ENCODE measurements around the gene DIABLO. TPM values are rescaled to one million over a fixed set of nuclear protein-coding genes. Genes with fewer than 3 reads are reported as not detected.

DIABLO gene
- total RNA-seq, 8 experiments from 2014 or later = 53.4 to 115 (median 88.8) TPM

DNA sequence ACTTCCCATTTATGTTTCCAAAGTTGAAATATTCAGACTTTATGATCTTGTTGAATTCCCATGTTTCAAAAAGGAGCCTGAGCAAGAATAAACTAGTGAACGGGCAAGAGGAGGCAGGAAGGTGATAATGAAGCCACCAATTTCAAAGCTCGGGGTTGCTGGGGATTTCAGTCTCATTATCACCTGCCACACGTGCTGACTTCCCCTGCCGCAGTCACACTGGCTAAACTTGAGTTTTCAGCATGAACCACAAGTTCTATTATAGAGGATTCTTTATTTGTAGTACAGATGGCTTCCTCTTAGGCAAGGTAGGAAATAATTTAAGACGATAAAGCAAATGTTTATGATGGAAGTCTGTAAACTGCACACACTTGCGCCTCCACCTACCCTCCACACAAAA, 18.1 kb upstream of the DIABLO start:
- in situ Hi-C loops (cut with MboI; ENCODE audit: low pct_unique_long_range_greater_than_20kb in 2 of 9, low sequenced_read_pairs in 9 of 9, unreplicated experiment in 9 of 9) = no loop called here
- no peak overlapping the region for H3K4me3 ChIP-seq
- WGBS, 10 experiments = 75 to 92% (median 90%) methylated on average over 2 to 5 of the region's 6 CpGs; no CpG with 5 or more reads in 3 of the 10 experiments
- no peaks in the 10 kb centered on the region for H3K4me1 ChIP-seq (replicated peaks in 1 of 2)
- ATAC-seq (replicated peaks in 6 of 8) = no peak
- no peak overlapping the region for H3K27ac ChIP-seq

GRCh38 chr12:122238861-122239260, 13.0 kb upstream of the DIABLO start:
- no peak overlapping the region for H3K4me3 ChIP-seq
- 67 to 100% (median 100%) methylated on average over 1 to 2 of the region's 5 CpGs; no CpG with 5 or more reads in 5 of the 10 experiments for WGBS, 10 experiments
- no peak for ATAC-seq (replicated peaks in 6 of 8)
- in situ Hi-C loops (cut with MboI; ENCODE audit: low pct_unique_long_range_greater_than_20kb in 2 of 9, low sequenced_read_pairs in 9 of 9, unreplicated experiment in 9 of 9) = no loop called here
- no peaks in the 10 kb centered on the region for H3K4me1 ChIP-seq (replicated peaks in 1 of 2)
- H3K27ac ChIP-seq = no peak overlapping the region

- in situ Hi-C loops (cut with MboI; ENCODE audit: low pct_unique_long_range_greater_than_20kb in 2 of 9, low sequenced_read_pairs in 9 of 9, unreplicated experiment in 9 of 9) = no loop called here
- ATAC-seq (replicated peaks in 6 of 8) = no peak
- WGBS, 10 experiments = 40 to 100% (median 89%) methylated on average over 1 to 6 of the region's 7 CpGs; no CpG with 5 or more reads in 2 of the 10 experiments
- Histone ChIP-seq H3K4me3 (no peak overlapping the region), H3K27ac (no peak overlapping the region), H3K4me1 (replicated peaks in 1 of 2) (no peaks in the 10 kb centered on the region)
Observed at GRCh38 chr12:122235741-122236140, 9.9 kb upstream of the DIABLO start.

DNA sequence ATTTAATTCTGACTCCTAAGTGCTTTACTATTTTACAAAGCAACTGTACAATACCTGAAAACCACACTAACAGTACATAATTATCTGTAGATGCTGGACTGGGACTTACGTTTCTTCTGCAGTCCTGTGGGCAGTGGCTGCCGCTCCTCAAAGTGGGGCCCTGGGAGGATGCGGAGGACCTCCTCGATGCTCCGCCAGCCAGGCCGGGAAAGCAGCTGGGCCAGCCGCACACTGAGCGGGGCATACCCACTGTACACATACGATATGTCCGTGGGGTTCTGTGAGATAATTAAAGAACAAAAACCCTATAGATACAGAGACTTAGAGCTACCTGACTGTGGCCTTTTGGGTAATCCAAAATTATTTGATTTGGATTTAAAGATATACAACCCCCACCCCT, 6.8 kb upstream of the DIABLO start:
- no peak for ATAC-seq (replicated peaks in 6 of 8)
- Histone ChIP-seq H3K27ac (no peak overlapping the region), H3K4me1 (replicated peaks in 1 of 2) (no peaks in the 10 kb centered on the region), H3K4me3 (no peak overlapping the region)
- 93 to 100% (median 98%) methylated on average over 1 to 10 of the region's 10 CpGs; no CpG with 5 or more reads in 3 of the 10 experiments for WGBS, 10 experiments
- in situ Hi-C loops (cut with MboI; ENCODE audit: low pct_unique_long_range_greater_than_20kb in 2 of 9, low sequenced_read_pairs in 9 of 9, unreplicated experiment in 9 of 9) = no loop called here

DNA sequence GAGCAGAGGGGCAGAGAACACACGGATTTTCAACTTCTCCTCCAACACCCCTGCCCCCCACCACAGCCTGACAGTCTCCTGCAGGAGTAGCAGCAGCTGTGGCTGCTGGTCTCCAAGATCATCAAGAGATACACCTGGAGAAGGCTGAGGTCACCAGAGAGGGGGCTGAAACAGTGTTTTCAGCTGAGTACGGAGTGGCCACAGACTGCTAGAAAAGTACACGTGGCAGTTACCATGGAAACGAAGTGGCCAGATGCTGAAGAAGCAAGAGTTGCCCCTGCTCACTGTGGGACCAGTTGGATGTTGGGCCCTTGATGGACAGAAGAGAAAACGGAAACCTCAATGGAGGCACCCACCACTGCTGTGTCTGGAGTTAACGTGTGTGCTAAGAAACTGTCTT, 4.9 kb upstream of the DIABLO start:
- in situ Hi-C loops (cut with MboI; ENCODE audit: low pct_unique_long_range_greater_than_20kb in 2 of 9, low sequenced_read_pairs in 9 of 9, unreplicated experiment in 9 of 9) = no loop called here
- no peak for ATAC-seq (replicated peaks in 6 of 8)
- Histone ChIP-seq H3K4me1 (replicated peaks in 1 of 2) (peaks cover 6 to 7% of the 10 kb centered on the region in 2 donors), H3K27ac (no peak overlapping the region), H3K4me3 (no peak overlapping the region)
- 20 to 100% (median 78%) methylated on average over 1 to 2 of the region's 6 CpGs; no CpG with 5 or more reads in 4 of the 10 experiments for WGBS, 10 experiments

- no peak overlapping the region for H3K27ac ChIP-seq
- in situ Hi-C loops (cut with MboI; ENCODE audit: low pct_unique_long_range_greater_than_20kb in 2 of 9, low sequenced_read_pairs in 9 of 9, unreplicated experiment in 9 of 9) = no loop called here
- peaks cover 15 to 19% of the 10 kb centered on the region in 2 donors for H3K4me1 ChIP-seq (replicated peaks in 1 of 2)
- WGBS, 10 experiments = 78 to 100% (median 90%) methylated on average over 3 to 5 of the region's 5 CpGs; no CpG with 5 or more reads in 1 of the 10 experiments
- no peak overlapping the region for H3K4me3 ChIP-seq
- ATAC-seq (replicated peaks in 6 of 8) = no peak
Observed at GRCh38 chr12:122228092-122228491, 2.2 kb upstream of the DIABLO start.

GRCh38 chr12:122227341-122227740, 1.5 kb upstream of the DIABLO start:
- Histone ChIP-seq H3K4me1 (replicated peaks in 1 of 2) (peaks cover 15 to 19% of the 10 kb centered on the region in 2 donors), H3K27ac (peak overlapping the region in 1 of 2 donors; percentile 76), H3K4me3 (peak overlapping the region in 1 of 5 donors; percentile 45)
- WGBS, 10 experiments = 92 to 100% (median 96%) methylated on average over 1 to 4 of the region's 17 CpGs; no CpG with 5 or more reads in 5 of the 10 experiments
- in situ Hi-C loops (cut with MboI; ENCODE audit: low pct_unique_long_range_greater_than_20kb in 2 of 9, low sequenced_read_pairs in 9 of 9, unreplicated experiment in 9 of 9) = no loop called here
- ATAC-seq (replicated peaks in 6 of 8) = no peak

DNA sequence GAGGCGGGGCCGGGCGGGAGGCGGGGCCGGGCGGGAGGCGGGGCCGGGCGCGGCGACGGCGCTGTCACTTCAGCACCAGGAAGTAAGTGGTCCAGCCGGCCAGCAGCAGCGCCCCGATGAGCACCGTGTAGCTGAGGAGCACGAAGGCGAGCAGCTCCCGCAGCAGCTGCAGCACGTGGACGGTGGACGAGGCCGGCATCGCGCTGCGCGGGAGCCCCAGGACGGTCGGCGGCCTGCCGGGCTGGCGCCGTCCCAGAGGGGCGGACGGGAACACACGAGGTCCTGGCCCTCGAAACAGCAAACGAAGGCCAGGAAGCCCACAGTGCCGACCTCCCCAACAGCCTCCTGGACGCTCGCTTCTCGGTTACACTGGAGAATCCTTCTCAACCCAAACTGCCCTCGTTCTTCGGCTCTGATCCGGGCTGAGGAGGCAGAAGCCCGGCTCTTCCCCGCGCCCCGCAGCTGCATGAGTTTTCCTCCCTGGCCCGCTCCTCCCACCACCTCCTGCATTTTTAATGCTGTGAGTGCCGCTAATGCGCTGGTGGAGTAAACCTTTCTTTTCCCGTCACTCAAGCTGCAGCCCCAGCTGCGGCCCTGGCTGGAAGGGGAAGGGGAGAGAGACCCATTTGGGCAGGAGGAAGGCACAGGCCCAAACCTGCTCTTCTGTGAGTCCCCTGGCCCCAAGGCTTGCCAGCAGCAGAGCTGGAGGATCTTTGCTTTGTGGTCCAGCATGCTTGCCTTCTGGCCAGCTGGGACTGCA, 694 bp upstream of the DIABLO start:
- peaks cover 15 to 19% of the 10 kb centered on the region in 2 donors for H3K4me1 ChIP-seq (replicated peaks in 1 of 2)
- WGBS, 10 experiments = 10 to 50% methylated on average over 2 to 7 of the region's 55 CpGs; no CpG with 5 or more reads in 8 of the 10 experiments
- peak overlapping the region; percentile 37 to 76 for H3K27ac ChIP-seq
- H3K4me3 ChIP-seq = peak overlapping the region; percentile 36 to 92 (median 45)
- in situ Hi-C loops (cut with MboI; ENCODE audit: low pct_unique_long_range_greater_than_20kb in 2 of 9, low sequenced_read_pairs in 9 of 9, unreplicated experiment in 9 of 9) = no loop called here
- ATAC-seq (replicated peaks in 6 of 8) = peak; percentile 58 to 81 (median 74)

- Histone ChIP-seq H3K4me3 (no peak overlapping the region), H3K27ac (no peak overlapping the region), H3K4me1 (replicated peaks in 1 of 2) (no peaks in the 10 kb centered on the region)
- ATAC-seq (replicated peaks in 6 of 8) = no peak
- 86 to 100% (median 100%) methylated on average over 1 of the region's 1 CpG; no CpG with 5 or more reads in 1 of the 10 experiments for WGBS, 10 experiments
- in situ Hi-C loops (cut with MboI; ENCODE audit: low pct_unique_long_range_greater_than_20kb in 2 of 9, low sequenced_read_pairs in 9 of 9, unreplicated experiment in 9 of 9) = no loop called here
Observed at GRCh38 chr12:122216445-122216844, 9.4 kb downstream of the DIABLO start.

DNA sequence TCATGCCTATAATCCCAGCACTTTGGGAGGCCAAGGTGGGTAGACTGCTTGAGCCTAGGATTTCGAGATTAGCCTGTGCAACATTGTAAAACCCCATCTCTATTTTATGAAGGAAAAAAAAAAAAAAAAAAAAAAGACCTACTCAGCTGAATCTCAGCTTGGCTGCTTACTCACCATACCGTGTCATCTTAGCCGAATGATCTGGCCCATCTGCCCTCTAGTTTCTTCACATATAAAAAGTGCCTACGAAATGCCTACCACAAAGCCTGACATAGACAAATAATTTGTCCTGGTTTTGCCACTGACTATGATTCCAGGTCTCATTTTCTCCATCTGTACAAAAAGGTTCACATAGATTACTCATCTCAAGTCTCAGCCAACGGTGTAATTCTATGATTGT, 10.1 kb downstream of the DIABLO start:
- no peak for ATAC-seq (replicated peaks in 6 of 8)
- in situ Hi-C loops (cut with MboI; ENCODE audit: low pct_unique_long_range_greater_than_20kb in 2 of 9, low sequenced_read_pairs in 9 of 9, unreplicated experiment in 9 of 9) = no loop called here
- Histone ChIP-seq H3K4me3 (no peak overlapping the region), H3K27ac (no peak overlapping the region), H3K4me1 (replicated peaks in 1 of 2) (no peaks in the 10 kb centered on the region)
- 55 to 100% (median 93%) methylated on average over 1 to 4 of the region's 5 CpGs; no CpG with 5 or more reads in 1 of the 10 experiments for WGBS, 10 experiments

- H3K27ac ChIP-seq = no peak overlapping the region
- WGBS, 10 experiments = 83 to 100% (median 94%) methylated on average over 1 to 9 of the region's 18 CpGs; no CpG with 5 or more reads in 2 of the 10 experiments
- in situ Hi-C loops (cut with MboI; ENCODE audit: low pct_unique_long_range_greater_than_20kb in 2 of 9, low sequenced_read_pairs in 9 of 9, unreplicated experiment in 9 of 9) = no loop called here
- no peak overlapping the region for H3K4me3 ChIP-seq
- no peak for ATAC-seq (replicated peaks in 6 of 8)
- no peaks in the 10 kb centered on the region for H3K4me1 ChIP-seq (replicated peaks in 1 of 2)
Observed at GRCh38 chr12:122208073-122208820, 17.6 kb downstream of the DIABLO start.

DNA sequence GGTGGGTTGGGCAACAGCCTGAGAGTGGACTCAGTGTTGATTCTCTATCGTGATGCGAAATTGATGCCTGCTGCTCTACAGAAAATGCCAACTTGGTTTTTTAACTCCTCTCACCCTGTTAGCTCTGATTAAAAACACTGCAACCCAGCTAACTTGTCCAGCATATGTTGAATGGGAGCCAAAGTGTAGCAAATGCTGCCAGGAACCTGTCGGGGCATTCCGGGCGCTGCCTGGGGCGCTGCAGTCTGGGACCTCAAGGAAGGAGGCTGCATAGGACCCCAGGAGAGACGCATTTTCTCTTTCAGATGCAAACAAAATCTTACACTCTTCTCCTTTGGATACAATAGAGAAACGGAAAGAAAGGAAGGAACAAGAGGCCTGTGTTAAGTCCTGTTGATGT, 18.5 kb downstream of the DIABLO start:
- in situ Hi-C loops (cut with MboI; ENCODE audit: low pct_unique_long_range_greater_than_20kb in 2 of 9, low sequenced_read_pairs in 9 of 9, unreplicated experiment in 9 of 9) = no loop called here
- Histone ChIP-seq H3K4me1 (replicated peaks in 1 of 2) (no peaks in the 10 kb centered on the region), H3K27ac (no peak overlapping the region), H3K4me3 (no peak overlapping the region)
- no peak for ATAC-seq (replicated peaks in 6 of 8)
- 60 to 100% (median 85%) methylated on average over 1 to 8 of the region's 8 CpGs; no CpG with 5 or more reads in 4 of the 10 experiments for WGBS, 10 experiments

- in situ Hi-C loops (cut with MboI; ENCODE audit: low pct_unique_long_range_greater_than_20kb in 2 of 9, low sequenced_read_pairs in 9 of 9, unreplicated experiment in 9 of 9) = no loop called here
- Histone ChIP-seq H3K4me1 (replicated peaks in 1 of 2) (no peaks in the 10 kb centered on the region), H3K4me3 (no peak overlapping the region), H3K27ac (no peak overlapping the region)
- no peak for ATAC-seq (replicated peaks in 6 of 8)
- 100% methylated on average over 1 of the region's 8 CpGs; no CpG with 5 or more reads in 7 of the 10 experiments for WGBS, 10 experiments
Observed at GRCh38 chr12:122206976-122207375, 18.9 kb downstream of the DIABLO start.
